GM23338 (cell line): ENCODE data around the gene INO80E.

Source experiments
- CREB1 ChIP-seq: fragments of 250-450 bp; sonication (Bioruptor Pico); IDR thresholded peaks from 2 replicates; pipeline ENCODE4 v1.5.0; 2020; ENCODE audit warnings: low read depth, mild to moderate bottlenecking, moderate library complexity
- CTCF ChIP-seq, 2 experiments: fragments of 200-600 bp in 1 of 2; sonication (generic) in 1 of 2; conservative IDR thresholded peaks; 2 replicates each; pipeline versions ENCODE4 v1.5.1 to v1.6.1; 2016 to 2017; ENCODE audit warnings: antibody characterized with exemption in 2 of 2, low read depth in 2 of 2, mild to moderate bottlenecking in 2 of 2, moderate library complexity in 1 of 2
- ETS1 ChIP-seq: IDR thresholded peaks from 2 replicates; pipeline ENCODE4 v1.6.1; 2016; ENCODE audit warnings: antibody characterized with exemption
- EZH2 ChIP-seq: fragments of 200-600 bp; sonication (generic); IDR thresholded peaks from one replicate; pipeline ENCODE4 v1.8.0; 2017; ENCODE audit warnings: antibody characterized with exemption, mild to moderate bottlenecking, low read depth; ENCODE audit not compliant: unreplicated experiment
- EZH2phosphoT487 ChIP-seq: fragments of 200-600 bp; sonication (generic); IDR thresholded peaks from one replicate; pipeline ENCODE4 v1.8.1; 2018; ENCODE audit warnings: antibody characterized with exemption; ENCODE audit not compliant: unreplicated experiment
- JUNB ChIP-seq: IDR thresholded peaks from one replicate; pipeline ENCODE4 v1.6.1; 2016; ENCODE audit warnings: antibody characterized with exemption; ENCODE audit not compliant: unreplicated experiment
- NANOG ChIP-seq: IDR thresholded peaks from 2 replicates; pipeline ENCODE4 v1.6.1; 2016; ENCODE audit warnings: antibody characterized with exemption, borderline replicate concordance
- POLR2AphosphoS5 ChIP-seq: IDR thresholded peaks from 2 replicates; pipeline ENCODE4 v1.6.1; 2016; ENCODE audit warnings: antibody characterized with exemption, low read depth
- ZNF462 ChIP-seq: fragments of 250-450 bp; sonication (Bioruptor Pico); IDR thresholded peaks from 2 replicates; pipeline ENCODE4 v1.5.0; 2020; ENCODE audit warnings: mild to moderate bottlenecking, moderate library complexity
- TF ChIP-seq, protein P1 (sequence below): IDR thresholded peaks from one replicate; pipeline ENCODE4 v1.6.1; 2018; ENCODE audit warnings: antibody characterized with exemption; ENCODE audit not compliant: unreplicated experiment

GRCh38 chr16:29975811-29976511 lies 20.1 kb upstream of the INO80E start:
- TF ChIP-seq CTCF (conservative IDR thresholded peaks at IDR 0.05; ENCODE audit: low read depth in 2 of 2) (no peak), JUNB (no peak), EZH2 (no peak), POLR2AphosphoS5 (no peak), NANOG (no peak), ZNF462 (CRISPR knock-in tag) (no peak), CREB1 (CRISPR knock-in tag) (no peak), ETS1 (no peak), EZH2phosphoT487 (no peak)
- TF ChIP-seq, protein P1, sequence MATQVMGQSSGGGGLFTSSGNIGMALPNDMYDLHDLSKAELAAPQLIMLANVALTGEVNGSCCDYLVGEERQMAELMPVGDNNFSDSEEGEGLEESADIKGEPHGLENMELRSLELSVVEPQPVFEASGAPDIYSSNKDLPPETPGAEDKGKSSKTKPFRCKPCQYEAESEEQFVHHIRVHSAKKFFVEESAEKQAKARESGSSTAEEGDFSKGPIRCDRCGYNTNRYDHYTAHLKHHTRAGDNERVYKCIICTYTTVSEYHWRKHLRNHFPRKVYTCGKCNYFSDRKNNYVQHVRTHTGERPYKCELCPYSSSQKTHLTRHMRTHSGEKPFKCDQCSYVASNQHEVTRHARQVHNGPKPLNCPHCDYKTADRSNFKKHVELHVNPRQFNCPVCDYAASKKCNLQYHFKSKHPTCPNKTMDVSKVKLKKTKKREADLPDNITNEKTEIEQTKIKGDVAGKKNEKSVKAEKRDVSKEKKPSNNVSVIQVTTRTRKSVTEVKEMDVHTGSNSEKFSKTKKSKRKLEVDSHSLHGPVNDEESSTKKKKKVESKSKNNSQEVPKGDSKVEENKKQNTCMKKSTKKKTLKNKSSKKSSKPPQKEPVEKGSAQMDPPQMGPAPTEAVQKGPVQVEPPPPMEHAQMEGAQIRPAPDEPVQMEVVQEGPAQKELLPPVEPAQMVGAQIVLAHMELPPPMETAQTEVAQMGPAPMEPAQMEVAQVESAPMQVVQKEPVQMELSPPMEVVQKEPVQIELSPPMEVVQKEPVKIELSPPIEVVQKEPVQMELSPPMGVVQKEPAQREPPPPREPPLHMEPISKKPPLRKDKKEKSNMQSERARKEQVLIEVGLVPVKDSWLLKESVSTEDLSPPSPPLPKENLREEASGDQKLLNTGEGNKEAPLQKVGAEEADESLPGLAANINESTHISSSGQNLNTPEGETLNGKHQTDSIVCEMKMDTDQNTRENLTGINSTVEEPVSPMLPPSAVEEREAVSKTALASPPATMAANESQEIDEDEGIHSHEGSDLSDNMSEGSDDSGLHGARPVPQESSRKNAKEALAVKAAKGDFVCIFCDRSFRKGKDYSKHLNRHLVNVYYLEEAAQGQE, result no peak
